Measurements from ENCODE around the gene LCNL1. TPM values are rescaled to one million over a fixed set of nuclear protein-coding genes. Genes with fewer than 3 reads are reported as not detected.

Gene LCNL1
- total RNA-seq, 4 donors from 2014 or later = 0.19 TPM; not detected in 3

GRCh38 chr9:136968333-136969127 lies 14.3 kb upstream of the LCNL1 start:
- H3K27ac ChIP-seq = no peak overlapping the region
- no peaks in the 10 kb centered on the region for H3K36me3 ChIP-seq
- H3K9me3 ChIP-seq = no peaks in the 10 kb centered on the region
- H3K27me3 ChIP-seq = peaks cover 0 to 24% (median 0%) of the 10 kb centered on the region in 4 donors
- peaks cover 13 to 28% (median 15%) of the 10 kb centered on the region in 3 donors for H3K4me1 ChIP-seq
- no peak for DNase-seq
- WGBS, 2 donors = 67 to 87% methylated on average over 3 to 6 of the region's 17 CpGs
- no peak overlapping the region for H3K4me3 ChIP-seq
- TF ChIP-seq POLR2A (IDR thresholded peaks at IDR 0.05) (no peak), CTCF (IDR thresholded peaks at IDR 0.05) (no peak)
- intact Hi-C loops (cut with DNase I) = no loop called here

- H3K27ac ChIP-seq = no peak overlapping the region
- TF ChIP-seq CTCF (IDR thresholded peaks at IDR 0.05) = no peak
- no peak for TF ChIP-seq POLR2A (IDR thresholded peaks at IDR 0.05)
- DNase-seq = no peak
Measured at GRCh38 chr9:136969150-136969549, 13.6 kb upstream of the LCNL1 start.

GRCh38 chr9:136969774-136970173 lies 13.0 kb upstream of the LCNL1 start:
- DNase-seq = no peak
- Histone ChIP-seq H3K27me3 (peaks cover 0 to 24% (median 0%) of the 10 kb centered on the region in 4 donors), H3K9me3 (no peaks in the 10 kb centered on the region), H3K36me3 (no peaks in the 10 kb centered on the region), H3K27ac (no peak overlapping the region), H3K4me3 (no peak overlapping the region), H3K4me1 (peaks cover 5 to 26% (median 8%) of the 10 kb centered on the region in 3 donors)
- intact Hi-C loops (cut with DNase I) = no loop called here
- WGBS, 2 donors = 47% methylated on average over 3 of the region's 5 CpGs; no CpG with 5 or more reads in 1 of the 2 donors
- TF ChIP-seq CTCF (IDR thresholded peaks at IDR 0.05) (no peak), POLR2A (IDR thresholded peaks at IDR 0.05) (no peak)

More at GRCh38 chr9:136969150-136969549, 13.6 kb upstream of the LCNL1 start:
- peaks cover 0 to 24% (median 0%) of the 10 kb centered on the region in 4 donors for H3K27me3 ChIP-seq
- H3K4me3 ChIP-seq = no peak overlapping the region
- WGBS, 2 donors = no CpG with 5 or more reads among the region's 17 CpGs
- intact Hi-C loops (cut with DNase I) = no loop called here
- H3K9me3 ChIP-seq = no peaks in the 10 kb centered on the region
- no peaks in the 10 kb centered on the region for H3K36me3 ChIP-seq
- H3K4me1 ChIP-seq = peaks cover 11 to 26% (median 11%) of the 10 kb centered on the region in 3 donors

GRCh38 chr9:136970361-136970760 lies 12.4 kb upstream of the LCNL1 start:
- H3K4me3 ChIP-seq = no peak overlapping the region

More at GRCh38 chr9:136970361-136970760, 12.4 kb upstream of the LCNL1 start:
- Histone ChIP-seq H3K36me3 (no peaks in the 10 kb centered on the region), H3K4me1 (peaks cover 9 to 27% (median 13%) of the 10 kb centered on the region in 3 donors), H3K27ac (no peak overlapping the region), H3K27me3 (peaks cover 0 to 24% (median 0%) of the 10 kb centered on the region in 4 donors), H3K9me3 (no peaks in the 10 kb centered on the region)
- intact Hi-C loops (cut with DNase I) = no loop called here
- WGBS, 2 donors = 56% methylated on average over 3 of the region's 11 CpGs; no CpG with 5 or more reads in 1 of the 2 donors
- DNase-seq = no peak
- TF ChIP-seq CTCF (IDR thresholded peaks at IDR 0.05) (no peak), POLR2A (IDR thresholded peaks at IDR 0.05) (no peak)
